ENCODE measurements around the gene GAN.

GAN gene
- total RNA-seq = 21.1 to 29.4 (median 24.9) reads per million in 3 donors

GRCh38 chr16:81314603-81315270 is at the start of gene GAN:
TSS of gene GAN (plus strand) at chr16:81314962. CDS start at chr16:81315114, 152 bp downstream.
- Histone ChIP-seq H3K27me3 (replicated peaks; ENCODE audit: control insufficient read depth, insufficient read depth, low read length, poor library complexity, severe bottlenecking) (no peaks in the 10 kb centered on the region), H3K27ac (ENCODE audit: insufficient read depth, low read length, poor library complexity, severe bottlenecking) (peak within 1 kb of the TSS; percentile 59), H3K36me3 (ENCODE audit: control insufficient read depth, insufficient read depth, low read length) (no peaks in the 10 kb centered on the region), H3K4me1 (ENCODE audit: control insufficient read depth, insufficient read depth, low read length, poor library complexity, severe bottlenecking) (peaks cover 17% of the 10 kb centered on the region), H3K4me3 (ENCODE audit: insufficient read depth, low read depth, low read length, poor library complexity, severe bottlenecking) (peak within 1 kb of the TSS; percentile 68), H3K9me3 (ENCODE audit: control insufficient read depth, low read length) (no peaks in the 10 kb centered on the region)
- DNase-seq = peak; percentile 89 to 90 (median 90)

- Histone ChIP-seq H3K27me3 (replicated peaks; ENCODE audit: control insufficient read depth, insufficient read depth, low read length, poor library complexity, severe bottlenecking) (no peaks in the 10 kb centered on the region), H3K4me1 (ENCODE audit: control insufficient read depth, insufficient read depth, low read length, poor library complexity, severe bottlenecking) (no peaks in the 10 kb centered on the region), H3K9me3 (ENCODE audit: control insufficient read depth, low read length) (no peaks in the 10 kb centered on the region), H3K4me3 (ENCODE audit: insufficient read depth, low read depth, low read length, poor library complexity, severe bottlenecking) (no peak overlapping the region), H3K27ac (ENCODE audit: insufficient read depth, low read length, poor library complexity, severe bottlenecking) (no peak overlapping the region), H3K36me3 (ENCODE audit: control insufficient read depth, insufficient read depth, low read length) (no peaks in the 10 kb centered on the region)
- no peak for DNase-seq
Measured at GRCh38 chr16:81265052-81265451, 49.7 kb upstream of the GAN start.

- Histone ChIP-seq H3K36me3 (ENCODE audit: control insufficient read depth, insufficient read depth, low read length) (no peaks in the 10 kb centered on the region), H3K4me1 (ENCODE audit: control insufficient read depth, insufficient read depth, low read length, poor library complexity, severe bottlenecking) (no peaks in the 10 kb centered on the region), H3K27ac (ENCODE audit: insufficient read depth, low read length, poor library complexity, severe bottlenecking) (no peak overlapping the region), H3K27me3 (replicated peaks; ENCODE audit: control insufficient read depth, insufficient read depth, low read length, poor library complexity, severe bottlenecking) (no peaks in the 10 kb centered on the region), H3K9me3 (ENCODE audit: control insufficient read depth, low read length) (no peaks in the 10 kb centered on the region), H3K4me3 (ENCODE audit: insufficient read depth, low read depth, low read length, poor library complexity, severe bottlenecking) (no peak overlapping the region)
- no peak for DNase-seq
Measured at GRCh38 chr16:81265658-81266451, 48.9 kb upstream of the GAN start.

GRCh38 chr16:81266680-81267095 is 48.1 kb upstream of the GAN start:
- no peaks in the 10 kb centered on the region for H3K4me1 ChIP-seq (ENCODE audit: control insufficient read depth, insufficient read depth, low read length, poor library complexity, severe bottlenecking)
- DNase-seq = no peak
- H3K4me3 ChIP-seq (ENCODE audit: insufficient read depth, low read depth, low read length, poor library complexity, severe bottlenecking) = no peak overlapping the region
- no peaks in the 10 kb centered on the region for H3K36me3 ChIP-seq (ENCODE audit: control insufficient read depth, insufficient read depth, low read length)
- H3K27me3 ChIP-seq (replicated peaks; ENCODE audit: control insufficient read depth, insufficient read depth, low read length, poor library complexity, severe bottlenecking) = no peaks in the 10 kb centered on the region
- no peaks in the 10 kb centered on the region for H3K9me3 ChIP-seq (ENCODE audit: control insufficient read depth, low read length)
- no peak overlapping the region for H3K27ac ChIP-seq (ENCODE audit: insufficient read depth, low read length, poor library complexity, severe bottlenecking)

- Histone ChIP-seq H3K36me3 (ENCODE audit: control insufficient read depth, insufficient read depth, low read length) (no peaks in the 10 kb centered on the region), H3K27me3 (replicated peaks; ENCODE audit: control insufficient read depth, insufficient read depth, low read length, poor library complexity, severe bottlenecking) (no peaks in the 10 kb centered on the region), H3K4me3 (ENCODE audit: insufficient read depth, low read depth, low read length, poor library complexity, severe bottlenecking) (no peak overlapping the region), H3K4me1 (ENCODE audit: control insufficient read depth, insufficient read depth, low read length, poor library complexity, severe bottlenecking) (no peaks in the 10 kb centered on the region), H3K9me3 (ENCODE audit: control insufficient read depth, low read length) (no peaks in the 10 kb centered on the region), H3K27ac (ENCODE audit: insufficient read depth, low read length, poor library complexity, severe bottlenecking) (no peak overlapping the region)
- no peak for DNase-seq
Measured at GRCh38 chr16:81268509-81268908, 46.3 kb upstream of the GAN start.

- Histone ChIP-seq H3K36me3 (ENCODE audit: control insufficient read depth, insufficient read depth, low read length) (no peaks in the 10 kb centered on the region), H3K27me3 (replicated peaks; ENCODE audit: control insufficient read depth, insufficient read depth, low read length, poor library complexity, severe bottlenecking) (no peaks in the 10 kb centered on the region), H3K27ac (ENCODE audit: insufficient read depth, low read length, poor library complexity, severe bottlenecking) (no peak overlapping the region), H3K4me1 (ENCODE audit: control insufficient read depth, insufficient read depth, low read length, poor library complexity, severe bottlenecking) (no peaks in the 10 kb centered on the region), H3K9me3 (ENCODE audit: control insufficient read depth, low read length) (no peaks in the 10 kb centered on the region), H3K4me3 (ENCODE audit: insufficient read depth, low read depth, low read length, poor library complexity, severe bottlenecking) (no peak overlapping the region)
- DNase-seq = no peak
Measured at GRCh38 chr16:81273223-81273950, 41.4 kb upstream of the GAN start.

GRCh38 chr16:81275064-81275532 is 39.7 kb upstream of the GAN start:
- no peak overlapping the region for H3K4me3 ChIP-seq (ENCODE audit: insufficient read depth, low read depth, low read length, poor library complexity, severe bottlenecking)
- no peak for DNase-seq
- H3K9me3 ChIP-seq (ENCODE audit: control insufficient read depth, low read length) = no peaks in the 10 kb centered on the region
- H3K36me3 ChIP-seq (ENCODE audit: control insufficient read depth, insufficient read depth, low read length) = no peaks in the 10 kb centered on the region
- no peaks in the 10 kb centered on the region for H3K27me3 ChIP-seq (replicated peaks; ENCODE audit: control insufficient read depth, insufficient read depth, low read length, poor library complexity, severe bottlenecking)
- no peak overlapping the region for H3K27ac ChIP-seq (ENCODE audit: insufficient read depth, low read length, poor library complexity, severe bottlenecking)
- no peaks in the 10 kb centered on the region for H3K4me1 ChIP-seq (ENCODE audit: control insufficient read depth, insufficient read depth, low read length, poor library complexity, severe bottlenecking)

- H3K27me3 ChIP-seq (replicated peaks; ENCODE audit: control insufficient read depth, insufficient read depth, low read length, poor library complexity, severe bottlenecking) = no peaks in the 10 kb centered on the region
- no peaks in the 10 kb centered on the region for H3K9me3 ChIP-seq (ENCODE audit: control insufficient read depth, low read length)
- no peak for DNase-seq
- no peak overlapping the region for H3K4me3 ChIP-seq (ENCODE audit: insufficient read depth, low read depth, low read length, poor library complexity, severe bottlenecking)
- H3K4me1 ChIP-seq (ENCODE audit: control insufficient read depth, insufficient read depth, low read length, poor library complexity, severe bottlenecking) = no peaks in the 10 kb centered on the region
- no peaks in the 10 kb centered on the region for H3K36me3 ChIP-seq (ENCODE audit: control insufficient read depth, insufficient read depth, low read length)
- no peak overlapping the region for H3K27ac ChIP-seq (ENCODE audit: insufficient read depth, low read length, poor library complexity, severe bottlenecking)
Measured at GRCh38 chr16:81275795-81276194, 39.0 kb upstream of the GAN start.

- H3K27me3 ChIP-seq (replicated peaks; ENCODE audit: control insufficient read depth, insufficient read depth, low read length, poor library complexity, severe bottlenecking) = no peaks in the 10 kb centered on the region
- no peak overlapping the region for H3K4me3 ChIP-seq (ENCODE audit: insufficient read depth, low read depth, low read length, poor library complexity, severe bottlenecking)
- DNase-seq = no peak
- H3K4me1 ChIP-seq (ENCODE audit: control insufficient read depth, insufficient read depth, low read length, poor library complexity, severe bottlenecking) = no peaks in the 10 kb centered on the region
- H3K36me3 ChIP-seq (ENCODE audit: control insufficient read depth, insufficient read depth, low read length) = no peaks in the 10 kb centered on the region
- no peak overlapping the region for H3K27ac ChIP-seq (ENCODE audit: insufficient read depth, low read length, poor library complexity, severe bottlenecking)
- no peaks in the 10 kb centered on the region for H3K9me3 ChIP-seq (ENCODE audit: control insufficient read depth, low read length)
Measured at GRCh38 chr16:81276323-81276722, 38.4 kb upstream of the GAN start.
